Measurements from ENCODE around the gene PPM1A. TPM values are rescaled to one million over a fixed set of nuclear protein-coding genes. Genes with fewer than 3 reads are reported as not detected.

PPM1A gene
- total RNA-seq, 1 donor: 13.2 TPM

DNA sequence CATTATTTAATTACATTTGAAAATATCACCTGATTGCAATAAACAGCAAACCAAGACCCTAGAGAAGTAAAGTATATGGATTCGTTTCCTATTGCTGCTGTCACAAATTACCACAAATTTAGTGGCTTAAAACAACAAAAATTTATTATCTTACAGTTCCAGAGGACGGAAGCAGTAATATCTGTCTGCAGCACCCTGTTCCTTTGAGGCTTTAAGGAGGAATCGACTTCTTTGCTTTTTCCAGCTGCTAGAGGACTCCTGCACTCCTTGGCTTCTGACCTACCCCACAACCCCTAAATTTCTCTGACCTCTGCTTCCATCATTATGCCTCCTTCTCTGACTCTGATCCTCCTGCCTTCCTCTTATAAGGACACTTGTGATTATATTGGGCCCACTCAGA, 23.8 kb upstream of the PPM1A start:
- DNase-seq (ENCODE audit: low read depth in 2 of 3, low spot score in 2 of 3): peak in 2 of 3 donors; percentile 5 to 22

DNA sequence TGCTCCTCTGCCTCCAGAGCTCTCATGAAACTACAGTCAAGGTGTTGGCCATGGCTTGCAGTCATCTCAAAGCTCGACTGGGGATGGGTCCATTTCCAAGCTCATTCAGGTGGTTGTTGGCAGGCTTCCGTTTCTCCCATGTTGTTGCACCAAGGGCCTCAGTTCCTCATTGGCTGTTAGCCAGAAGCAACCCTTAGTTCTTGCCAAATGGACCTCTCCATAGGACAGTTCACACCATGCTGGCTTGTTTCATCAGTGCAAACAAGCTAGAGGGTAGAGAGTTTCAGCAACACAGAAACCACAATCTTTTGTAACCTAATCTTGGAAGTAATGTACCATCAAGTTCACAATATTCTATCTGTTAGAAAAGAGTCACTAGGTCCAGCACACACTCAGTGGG, 22.7 kb upstream of the PPM1A start:
- no peak for DNase-seq (ENCODE audit: low read depth in 2 of 3, low spot score in 2 of 3)

DNA sequence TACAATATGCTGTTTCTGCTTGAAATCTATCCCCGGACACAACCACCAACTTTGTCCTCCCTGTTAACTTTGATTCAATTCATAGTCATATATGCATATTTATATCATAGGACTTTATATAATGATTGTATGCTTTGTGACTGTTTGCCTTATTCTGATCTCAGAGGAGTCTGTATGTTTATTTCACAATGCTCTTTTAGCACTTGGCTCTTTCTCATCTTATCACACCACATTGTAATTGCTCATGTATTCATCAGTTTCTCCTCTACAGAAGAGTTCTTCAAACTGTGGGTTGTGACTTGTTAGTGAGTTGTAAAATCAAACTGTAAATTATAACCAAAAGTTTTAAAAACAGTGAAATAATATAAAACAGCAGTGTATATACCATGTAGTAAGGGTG, 21.7 kb upstream of the PPM1A start:
- DNase-seq (ENCODE audit: low read depth in 2 of 3, low spot score in 2 of 3): no peak

DNA sequence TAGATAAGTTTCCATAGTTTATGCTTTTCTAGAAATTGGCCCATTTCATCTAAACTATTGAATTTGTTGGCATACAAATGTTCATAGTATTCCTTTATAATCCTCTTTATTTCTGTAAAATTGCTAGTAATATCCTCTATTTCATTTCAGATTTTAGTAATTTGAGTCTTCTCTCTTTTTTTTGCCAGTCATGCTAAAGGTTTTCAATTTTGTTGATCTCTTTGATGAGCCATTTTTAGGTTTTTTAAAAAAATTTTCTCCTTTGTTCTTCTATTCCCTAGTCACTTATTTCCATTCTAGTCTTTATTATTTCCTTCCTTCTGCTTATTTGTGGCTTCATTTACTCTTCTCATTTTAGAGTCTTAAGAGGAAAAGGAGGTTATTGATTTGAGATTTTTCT, 19.4 kb upstream of the PPM1A start:
- no peak for DNase-seq (ENCODE audit: low read depth in 2 of 3, low spot score in 2 of 3)

DNA sequence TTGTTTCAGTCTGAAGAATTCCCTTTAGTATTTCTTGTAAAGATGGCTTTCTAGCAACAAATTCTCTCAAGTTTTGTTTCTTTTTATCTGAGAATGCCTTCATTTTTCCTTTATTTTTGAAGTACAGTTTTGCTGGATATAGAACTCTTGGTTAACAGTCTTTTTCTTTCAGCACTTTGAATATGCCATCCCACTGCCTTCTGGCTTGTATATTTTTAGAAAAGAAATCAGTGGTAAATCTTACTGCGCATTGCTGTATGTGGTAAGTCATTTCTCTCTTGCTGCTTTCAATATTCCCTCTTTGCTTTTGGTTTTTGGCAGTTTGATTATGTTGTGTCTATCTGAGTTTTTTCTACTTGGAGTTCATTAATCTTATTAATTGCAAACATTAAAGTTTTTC, 16.8 kb upstream of the PPM1A start:
- peak in 1 of 3 donors; percentile 14 for DNase-seq (ENCODE audit: low read depth in 2 of 3, low spot score in 2 of 3)

DNA sequence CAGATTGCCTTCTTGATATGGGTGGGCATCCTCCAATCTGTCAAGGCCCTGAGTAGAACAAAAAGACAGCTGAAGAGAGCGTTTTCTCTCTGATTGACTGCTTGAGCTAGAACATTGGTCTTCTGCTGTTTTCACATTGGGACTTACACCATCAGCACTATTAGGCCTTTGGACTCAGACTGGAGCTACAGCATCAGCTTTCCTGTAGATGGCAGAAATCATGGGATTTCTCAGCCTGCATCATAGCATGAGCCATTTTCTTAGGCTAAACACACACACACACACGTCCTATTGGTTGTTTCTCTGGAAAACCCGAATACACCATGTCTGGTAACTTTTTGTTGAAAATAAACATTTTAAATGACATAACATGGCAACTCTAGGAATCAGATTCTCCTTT, 15.8 kb upstream of the PPM1A start:
- no peak for DNase-seq (ENCODE audit: low read depth in 2 of 3, low spot score in 2 of 3)

DNA sequence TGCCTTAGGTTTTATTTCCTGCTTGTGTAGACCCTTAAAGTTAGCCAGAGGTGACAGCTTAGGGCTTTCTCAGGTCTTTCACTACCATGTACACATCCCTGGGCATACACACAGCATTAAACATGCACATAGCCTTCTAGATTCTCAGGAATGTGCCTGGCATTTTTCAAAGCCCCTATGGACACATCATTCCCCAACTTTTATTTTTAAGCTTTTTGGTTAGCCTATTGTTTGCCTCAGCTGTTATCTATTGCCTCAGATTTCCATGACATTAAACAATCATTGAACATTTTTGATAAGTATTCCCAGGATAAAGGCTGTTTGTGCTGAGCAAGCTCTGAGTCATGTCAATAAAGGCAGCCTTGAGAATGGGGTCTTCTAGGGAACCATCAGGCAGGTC, 15.1 kb upstream of the PPM1A start:
- no peak for DNase-seq (ENCODE audit: low read depth in 2 of 3, low spot score in 2 of 3)

DNA sequence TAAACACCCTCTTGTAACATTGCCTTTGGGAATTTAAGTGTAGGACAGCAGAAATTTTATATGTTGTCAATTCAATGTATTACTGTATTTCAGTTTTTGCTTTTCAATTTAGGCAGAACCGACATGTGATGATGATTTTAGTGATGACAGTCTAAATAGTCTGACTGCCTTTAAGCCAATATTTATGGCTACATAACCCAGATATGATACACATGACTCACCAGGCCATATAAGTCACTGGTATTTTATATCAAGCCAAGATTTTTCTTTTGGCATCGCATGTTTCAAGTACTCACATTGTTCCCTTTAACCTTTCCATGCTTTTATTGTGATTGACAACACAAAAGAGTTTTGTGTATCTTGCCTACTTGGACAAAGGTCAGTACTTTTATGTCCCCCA, 13.6 kb upstream of the PPM1A start:
- DNase-seq (ENCODE audit: low read depth in 2 of 3, low spot score in 2 of 3): no peak

DNA sequence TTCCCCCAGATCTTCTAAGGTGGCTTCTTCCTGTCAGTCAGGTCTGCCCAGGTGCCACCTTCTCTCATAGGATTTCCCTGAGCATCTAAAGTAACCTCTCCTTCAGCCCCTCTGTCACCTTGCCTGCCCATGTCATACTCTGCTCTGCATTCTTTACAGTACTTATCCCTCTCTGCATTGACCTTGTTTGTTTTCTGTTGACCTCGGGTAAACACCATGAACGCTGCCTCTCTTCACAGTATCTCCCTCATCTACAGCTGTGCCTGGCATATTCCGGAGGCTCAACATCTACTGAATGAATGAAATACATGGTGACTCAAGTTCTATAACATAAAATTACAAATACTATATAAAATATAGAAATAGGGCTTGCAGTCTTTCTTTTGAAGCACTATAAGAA, 10.1 kb upstream of the PPM1A start:
- DNase-seq (ENCODE audit: low read depth in 2 of 3, low spot score in 2 of 3): no peak

DNA sequence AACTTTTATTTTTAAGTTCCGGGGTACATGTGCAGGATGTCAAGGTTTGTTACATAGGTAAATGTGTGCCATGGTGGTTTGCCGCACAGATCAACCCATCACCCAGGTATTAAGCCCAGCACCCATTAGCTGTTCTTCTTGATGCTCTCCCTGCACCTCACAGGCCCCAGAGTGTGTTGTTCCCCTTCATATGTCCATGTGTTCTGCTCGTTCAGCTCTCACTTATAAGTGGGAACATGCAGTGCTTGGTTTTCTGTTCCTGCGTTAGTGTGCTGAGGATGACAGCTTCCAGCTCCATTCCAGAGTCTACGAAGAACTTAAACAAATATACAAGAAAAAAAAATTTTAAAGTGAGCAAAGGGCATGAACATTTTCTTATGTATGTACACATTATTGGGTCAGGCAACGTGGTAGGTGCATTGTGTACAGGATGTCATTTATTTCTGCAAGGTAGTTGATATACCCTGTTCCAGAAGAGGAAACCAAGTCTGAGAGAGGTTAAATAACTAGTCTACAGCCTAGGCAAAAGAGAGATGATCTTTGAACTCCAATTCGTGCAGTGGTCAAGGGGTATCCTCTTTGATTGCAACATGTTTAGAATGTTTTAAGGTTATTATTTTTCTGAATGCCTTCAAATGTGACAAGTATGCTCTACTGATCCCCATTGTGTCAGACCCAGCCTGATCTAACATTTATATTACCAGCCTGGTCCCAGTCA, 8.7 kb upstream of the PPM1A start:
- no peak for DNase-seq (ENCODE audit: low read depth in 2 of 3, low spot score in 2 of 3)

DNA sequence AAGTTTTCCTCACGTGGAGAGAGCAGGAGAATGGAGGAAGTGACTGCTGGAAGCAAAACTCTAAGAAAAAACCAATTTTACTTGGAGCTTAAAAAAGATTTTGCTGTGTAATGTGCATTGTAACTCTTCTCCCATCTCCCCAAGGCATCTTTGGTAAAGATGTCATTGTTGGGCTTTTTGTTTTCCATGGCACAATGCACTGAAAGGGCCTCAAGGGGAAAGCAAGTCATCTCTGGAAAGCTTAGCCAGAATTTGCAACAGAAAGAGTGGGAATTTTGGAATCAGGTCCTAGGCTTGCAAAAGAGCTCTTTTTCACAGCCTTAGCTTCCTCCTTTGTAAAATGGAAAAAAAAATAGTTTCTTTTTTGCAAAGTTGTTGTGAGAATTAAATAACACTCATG, 7.9 kb upstream of the PPM1A start:
- DNase-seq (ENCODE audit: low read depth in 2 of 3, low spot score in 2 of 3): no peak

DNA sequence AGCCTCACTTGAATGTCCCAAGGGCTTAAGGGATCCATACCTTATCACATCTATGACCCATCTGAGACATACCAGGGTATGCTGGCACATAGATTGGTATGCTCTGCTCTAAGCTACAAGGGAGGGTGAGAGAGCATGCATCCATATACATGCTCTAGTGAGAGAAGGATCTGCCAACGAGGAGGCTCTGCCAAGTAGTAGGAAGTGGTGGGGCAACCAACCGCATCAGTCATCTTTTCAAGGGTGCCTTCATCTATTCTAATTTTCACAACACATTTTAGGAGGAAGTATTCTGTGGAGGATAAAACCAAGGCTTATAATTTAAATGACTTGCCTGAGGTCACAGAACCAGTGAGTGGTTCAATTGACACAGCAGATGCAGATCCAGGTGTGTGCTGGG, 6.6 kb upstream of the PPM1A start:
- peak in 2 of 3 donors; percentile 25 to 65 for DNase-seq (ENCODE audit: low read depth in 2 of 3, low spot score in 2 of 3)

DNA sequence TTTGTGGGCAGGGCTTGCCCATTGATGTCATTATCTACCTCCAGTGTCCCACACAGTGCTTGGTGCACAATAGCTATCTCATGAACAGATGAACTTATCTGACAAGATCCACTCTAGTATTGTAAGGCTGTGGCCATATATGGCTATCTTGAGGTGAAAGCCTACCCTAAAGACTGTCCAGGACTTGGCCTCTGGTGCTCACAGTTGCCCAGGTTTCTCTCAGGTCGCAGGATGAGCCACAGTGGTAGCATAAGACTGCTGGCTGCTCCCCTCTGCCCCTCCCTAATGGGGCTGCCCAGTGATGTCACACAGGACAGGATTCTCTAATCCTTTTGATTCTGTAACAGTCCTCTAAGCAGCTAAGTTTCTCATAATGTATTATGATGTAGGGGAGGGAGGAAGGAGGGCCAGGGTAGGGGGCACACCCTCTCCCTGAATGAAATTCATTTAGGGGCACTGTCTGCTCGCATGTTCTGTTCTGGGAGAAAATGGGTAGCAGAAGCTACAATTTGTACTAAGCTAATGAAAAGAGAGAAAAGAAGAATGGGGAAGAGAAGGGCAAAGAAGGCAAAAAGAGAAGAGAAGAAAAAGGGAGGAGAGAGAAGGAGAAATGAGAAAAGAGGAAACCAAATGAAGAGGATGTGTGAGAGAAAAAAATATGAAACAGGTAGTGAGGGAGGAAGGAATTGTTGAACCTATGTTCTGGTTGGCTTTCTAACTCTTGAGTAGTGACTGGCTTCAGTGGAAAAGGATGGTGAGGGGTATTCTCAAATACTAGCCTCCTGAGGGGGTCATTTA, 3.4 kb upstream of the PPM1A start:
- no peak for DNase-seq (ENCODE audit: low read depth in 2 of 3, low spot score in 2 of 3)

DNA sequence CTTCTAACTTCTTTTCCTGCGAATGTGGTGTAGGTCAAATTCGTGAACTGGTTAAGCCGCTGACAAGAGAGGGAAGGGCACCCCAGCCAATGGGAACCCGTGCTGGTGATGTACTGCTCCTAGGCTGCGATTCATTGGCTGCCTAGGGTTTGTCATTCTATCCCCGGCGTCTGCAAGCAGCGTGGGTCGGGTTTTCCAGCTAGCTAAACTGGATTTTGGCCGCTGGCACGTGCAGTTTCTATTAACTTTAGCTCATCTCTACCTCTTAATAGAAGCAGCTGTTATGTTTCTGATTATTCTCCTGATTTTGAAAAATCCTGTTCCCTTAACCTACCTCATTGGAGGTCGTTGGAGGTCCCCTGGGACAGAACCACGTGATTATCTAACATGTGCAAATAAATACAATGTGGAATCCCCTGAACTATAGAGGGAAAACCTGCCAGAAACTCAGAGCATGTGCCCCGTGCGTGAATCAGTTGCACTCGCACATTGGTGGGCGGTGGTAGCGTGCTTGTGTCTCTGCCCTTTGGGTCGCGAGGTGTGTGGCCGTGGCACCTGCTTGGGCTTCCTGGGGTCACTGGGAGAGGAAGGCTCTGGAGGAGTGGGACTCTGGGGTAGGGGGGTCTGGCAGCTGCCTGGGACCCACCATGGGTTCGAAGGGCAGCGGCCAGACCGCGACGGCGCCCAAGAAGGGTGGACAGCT, 876 bp upstream of the PPM1A start:
- DNase-seq (ENCODE audit: low read depth in 2 of 3, low spot score in 2 of 3): peak; percentile 57 to 92 (median 82)

DNA sequence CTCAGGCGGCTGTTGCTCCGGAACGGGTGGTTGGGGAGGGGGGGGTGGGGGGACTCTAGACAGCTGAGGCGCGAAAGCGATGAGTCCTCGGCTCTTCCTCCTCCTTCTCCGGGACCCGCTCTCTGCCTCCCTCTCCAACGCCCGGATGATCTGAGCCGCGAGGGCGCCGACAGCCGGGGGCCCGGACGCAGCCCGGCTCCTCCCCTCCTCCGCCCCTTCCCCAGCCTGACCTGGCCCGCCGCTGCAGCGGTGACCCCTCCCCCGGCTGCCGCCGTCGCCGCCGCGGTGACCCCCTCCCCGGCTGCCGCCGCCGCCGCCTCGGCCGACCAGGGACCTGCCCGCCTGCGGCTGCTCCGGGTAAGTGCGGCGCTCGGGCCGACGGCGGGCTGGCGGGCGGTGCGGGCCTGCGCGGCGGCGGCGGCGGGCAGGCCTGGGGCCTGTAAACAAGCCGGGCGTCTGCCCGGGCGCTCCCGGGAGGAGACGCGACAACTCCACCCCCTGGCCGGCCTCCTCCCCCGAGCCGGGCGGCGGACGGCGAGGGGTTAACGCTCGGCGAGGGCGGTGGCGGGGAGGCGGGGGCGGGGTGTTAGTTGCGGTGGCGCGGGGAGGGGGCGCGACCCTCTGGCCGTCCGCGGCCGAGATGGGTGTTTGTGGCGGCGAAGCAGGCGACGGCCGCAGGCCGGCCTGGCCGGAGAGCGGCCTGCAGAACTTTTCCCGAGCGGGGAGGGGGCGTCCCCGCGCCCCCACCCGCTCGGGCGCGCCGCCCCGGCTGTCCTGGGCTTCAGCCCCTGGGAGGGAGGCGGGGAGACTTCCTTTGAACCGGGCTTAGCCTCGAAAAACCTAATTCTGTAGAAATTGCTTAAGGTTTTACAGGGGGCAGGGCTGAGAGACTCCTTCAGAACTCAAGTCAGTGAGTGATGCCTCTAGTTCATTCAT, 568 bp downstream of the PPM1A start:
- peak; percentile 29 to 87 (median 74) for DNase-seq (ENCODE audit: low read depth in 2 of 3, low spot score in 2 of 3)

DNA sequence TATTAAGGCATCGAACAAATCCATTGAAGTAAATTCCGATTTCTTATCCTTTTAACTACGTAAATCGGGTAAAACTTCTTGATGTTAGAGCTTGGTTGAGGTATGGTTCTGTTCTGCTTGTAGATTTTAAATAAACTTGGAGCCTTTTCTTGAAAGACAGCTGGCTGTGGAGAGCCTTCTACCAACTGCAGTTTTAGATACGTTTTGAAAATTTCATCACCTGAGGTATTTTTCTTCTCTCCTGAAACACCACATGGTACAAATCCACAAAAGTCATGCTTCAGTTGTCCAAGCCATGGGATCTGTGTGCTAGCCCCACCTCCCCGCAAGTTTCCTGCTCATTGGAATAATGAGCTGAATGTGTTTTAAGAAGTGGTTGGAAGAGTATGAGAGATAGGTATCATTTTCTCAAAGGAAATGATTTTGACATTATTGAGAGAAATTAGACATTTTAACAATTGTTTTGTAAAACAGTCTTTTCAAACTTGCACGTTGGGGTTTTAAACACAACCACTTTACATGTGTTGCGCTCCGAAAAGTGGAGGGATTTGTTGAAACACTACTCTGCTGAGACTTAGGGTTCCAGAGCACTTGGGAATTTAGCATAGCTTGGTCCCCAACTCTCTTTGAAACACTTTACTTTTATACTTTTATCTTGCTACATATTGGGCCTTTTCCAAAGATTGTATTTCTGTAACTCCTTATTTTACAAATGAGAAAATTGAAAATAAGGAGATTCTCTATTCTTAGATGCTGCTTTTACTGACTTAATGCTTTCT, 1.4 kb downstream of the PPM1A start:
- no peak for DNase-seq (ENCODE audit: low read depth in 2 of 3, low spot score in 2 of 3)

DNA sequence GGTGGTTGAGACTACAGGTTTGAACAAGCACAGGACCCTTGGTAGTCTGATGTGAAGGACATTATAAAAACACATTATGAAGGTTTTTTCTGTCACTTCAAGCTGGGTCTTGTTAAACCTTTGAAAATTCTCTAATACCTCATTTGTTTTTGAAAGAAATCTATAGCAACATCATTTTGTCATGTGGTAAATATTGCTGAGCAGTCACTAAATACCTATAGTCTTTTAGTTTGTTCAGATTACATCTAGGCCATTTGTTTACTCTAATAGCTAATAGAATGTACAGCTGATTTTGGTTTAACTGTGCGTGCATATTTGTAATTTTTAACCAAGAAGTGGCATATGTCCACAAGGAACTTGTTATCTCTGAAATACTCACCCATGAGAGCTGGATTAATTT, 2.9 kb downstream of the PPM1A start:
- no peak for DNase-seq (ENCODE audit: low read depth in 2 of 3, low spot score in 2 of 3)

DNA sequence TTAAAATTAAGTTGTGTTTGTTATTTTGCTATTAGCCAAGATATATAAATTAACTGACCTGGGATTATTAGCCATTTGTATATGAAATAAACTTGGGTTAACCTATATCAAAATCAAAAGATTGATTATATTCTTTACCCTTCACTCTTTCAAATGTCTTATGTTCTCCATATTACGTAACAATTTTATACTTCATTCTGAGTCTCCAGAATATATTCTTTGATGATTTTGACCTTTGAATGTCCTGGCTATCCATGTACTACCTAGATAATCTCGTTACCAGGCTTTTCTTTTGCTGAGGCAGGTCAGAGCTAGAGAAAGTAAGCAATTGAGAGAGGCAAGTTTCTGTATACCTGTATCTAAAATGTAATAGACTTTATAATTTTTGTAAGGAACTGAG, 3.6 kb downstream of the PPM1A start:
- no peak for DNase-seq (ENCODE audit: low read depth in 2 of 3, low spot score in 2 of 3)

DNA sequence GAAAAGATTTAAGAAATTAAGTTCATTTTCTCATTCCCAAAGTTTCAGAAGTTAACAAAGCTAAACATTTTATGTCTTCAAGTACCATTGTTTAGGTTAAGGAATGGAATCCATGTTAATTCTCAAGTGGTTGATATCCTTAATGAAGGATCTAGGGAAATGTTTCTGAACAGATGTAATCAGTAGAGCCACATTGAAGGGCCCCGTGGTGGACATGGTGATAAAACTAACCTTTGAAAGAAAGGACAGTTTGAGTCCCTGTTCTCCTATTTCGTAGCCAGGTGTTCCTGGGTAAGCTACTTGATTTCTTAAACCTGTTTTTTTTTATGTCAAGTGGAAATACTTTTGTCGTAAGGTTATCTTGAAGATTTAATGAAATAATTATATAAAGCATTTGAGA, 4.6 kb downstream of the PPM1A start:
- no peak for DNase-seq (ENCODE audit: low read depth in 2 of 3, low spot score in 2 of 3)

DNA sequence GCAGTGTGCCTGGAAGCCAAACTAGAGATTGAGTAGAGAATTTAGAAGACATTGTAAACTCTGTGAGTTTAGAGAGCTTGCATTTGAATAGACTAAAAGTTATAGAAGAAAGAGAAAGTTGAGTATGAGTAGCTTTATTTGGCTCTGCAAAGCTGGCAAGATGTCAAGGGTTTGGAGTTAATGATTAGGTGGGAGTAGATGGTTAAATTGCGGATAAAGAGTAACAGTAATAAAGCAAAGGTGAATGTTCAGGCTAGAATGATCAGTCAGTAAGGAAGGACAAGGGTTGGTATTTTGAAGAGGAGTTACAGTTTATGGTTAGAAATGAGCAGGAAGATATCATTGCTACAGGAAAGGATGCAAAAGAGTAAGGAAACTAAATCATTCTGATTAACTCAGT, 5.2 kb downstream of the PPM1A start:
- DNase-seq (ENCODE audit: low read depth in 2 of 3, low spot score in 2 of 3): no peak
